Stimulated activated CD4-positive, alpha-beta T cell treated with anti-CD3 and anti-CD28 coated beads, Interleukin-12 subunit alpha, Interleukin-12 subunit beta, amount 100 ng/mL, for 48 hours (primary cell): ENCODE measurements around the gene SKIC8.
"Not testable (repeated sequence)": the region's sequence is repeated elsewhere in the genome, so short reads cannot be mapped to it uniquely, and the experiment has no call there.

Experiments used
- DNase-seq, 3 donors: peaks; one replicate each; pipeline ENCODE4 v3.0.0-alpha.2; 2020; ENCODE audit warnings: low read depth in 2 of 3, low spot score in 1 of 3

The SKIC8 gene

GRCh38 chr15:78257681-78258080 lies 41.7 kb downstream of the SKIC8 start:
- DNase-seq: no peak

- no peak for DNase-seq
Observed at GRCh38 chr15:78256044-78256437, 43.4 kb downstream of the SKIC8 start.

- DNase-seq: no peak
Observed at GRCh38 chr15:78255421-78256043, 43.9 kb downstream of the SKIC8 start.

GRCh38 chr15:78251136-78251535 lies 48.3 kb downstream of the SKIC8 start:
- no peak for DNase-seq

GRCh38 chr15:78249131-78249530 lies 50.3 kb downstream of the SKIC8 start:
- no peak for DNase-seq

- no peak for DNase-seq
Observed at GRCh38 chr15:78247911-78248310, 51.5 kb downstream of the SKIC8 start.

GRCh38 chr15:78245976-78246620 lies 53.3 kb downstream of the SKIC8 start:
- DNase-seq: not testable (repeated sequence)

GRCh38 chr15:78245392-78245791 lies 54.0 kb downstream of the SKIC8 start:
- not testable (repeated sequence) for DNase-seq

- no peak for DNase-seq
Observed at GRCh38 chr15:78244893-78245292, 54.5 kb downstream of the SKIC8 start.

- DNase-seq: no peak
Observed at GRCh38 chr15:78244101-78244500, 55.3 kb downstream of the SKIC8 start.

GRCh38 chr15:78243491-78243941 lies 55.9 kb downstream of the SKIC8 start:
- no peak for DNase-seq

- no peak for DNase-seq
Observed at GRCh38 chr15:78243058-78243457, 56.4 kb downstream of the SKIC8 start.

- no peak for DNase-seq
Observed at GRCh38 chr15:78242128-78242527, 57.3 kb downstream of the SKIC8 start.

GRCh38 chr15:78241017-78241416 lies 58.4 kb downstream of the SKIC8 start:
- peak; percentile 73 to 89 (median 76) for DNase-seq

- DNase-seq: no peak
Observed at GRCh38 chr15:78239811-78240210, 59.6 kb downstream of the SKIC8 start.

- DNase-seq: no peak
Observed at GRCh38 chr15:78237146-78237545, 62.3 kb downstream of the SKIC8 start.

GRCh38 chr15:78236491-78236890 lies 62.9 kb downstream of the SKIC8 start:
- no peak for DNase-seq

- no peak for DNase-seq
Observed at GRCh38 chr15:78234515-78235040, 64.8 kb downstream of the SKIC8 start, which contains the start of gene ACSBG1. Gene ACSBG1 (minus strand): TSS chr15:78234565. CDS start chr15:78234501, 64 bp downstream.

- DNase-seq: no peak
Observed at GRCh38 chr15:78233496-78233895, 65.9 kb downstream of the SKIC8 start.
